Endothelial cell of umbilical vein (primary cell): Measurements from ENCODE around the gene NDUFA8. TPM values are rescaled to one million over a fixed set of nuclear protein-coding genes. Genes with fewer than 3 reads are reported as not detected.

ENCODE experiments used
- BruUV-seq: library from RNA; stranded (reverse); fragments of 400-500 nt; replicated peaks from 2 replicates; lab custom pipeline; 2021; lab: Mats Ljungman, UMichigan
- CTCF ChIA-PET: fragments of 300-600, 350-600 bp; sonication (Branson Sonifier 250); formaldehyde crosslinking; loops from one replicate; lab custom pipeline; 2021; ENCODE audit warnings: antibody characterized with exemption, inconsistent platforms; lab: Charles Lee
- POLR2A ChIA-PET: fragments of 300-600, 350-600 bp; sonication (Branson Sonifier 250); formaldehyde crosslinking; loops from one replicate; lab custom pipeline; 2021; ENCODE audit warnings: antibody characterized with exemption, inconsistent platforms; lab: Charles Lee
- DNase-seq: peaks from one replicate; pipeline ENCODE4 v3.0.0-alpha.2; 2011; ENCODE audit warnings: low read depth, low spot score
- FAIRE-seq: peaks from 2 replicates; lab custom pipeline; 2011; peaks lifted over from hg19 to GRCh38; lab: Jason Lieb, UNC
- H2AFZ ChIP-seq: 2 replicates; pipeline ENCODE4 v1.6.0; 2012; ENCODE audit warnings: low read depth, low read length, control low read depth, inconsistent platforms
- H3K27ac ChIP-seq: 2 replicates; pipeline ENCODE4 v1.5.1; 2011; ENCODE audit warnings: low read depth, mild to moderate bottlenecking, control low read depth, low read length, moderate library complexity; ENCODE audit not compliant: insufficient read depth
- H3K27me3 ChIP-seq, 2 experiments: 2 replicates each; pipeline versions ENCODE4 v1.6.0 to v1.6.1; 2011; ENCODE audit warnings: low read length in 2 of 2, mixed read lengths in 1 of 2; ENCODE audit not compliant: control insufficient read depth in 2 of 2, insufficient read depth in 2 of 2
- H3K36me3 ChIP-seq, 2 experiments: 2 replicates in 1 of 2; 3 replicates in 1 of 2; pipeline ENCODE4 v1.5.1; 2011; ENCODE audit warnings: low read length in 2 of 2, mild to moderate bottlenecking in 1 of 2, moderate library complexity in 1 of 2; ENCODE audit not compliant: control insufficient read depth in 2 of 2, insufficient read depth in 2 of 2; ENCODE audit errors: extremely low read depth in 1 of 2
- H3K4me1 ChIP-seq: 3 replicates; pipeline ENCODE4 v1.5.1; 2011; ENCODE audit warnings: mild to moderate bottlenecking, low read length; ENCODE audit not compliant: control insufficient read depth, insufficient read depth; ENCODE audit errors: extremely low read depth
- H3K4me2 ChIP-seq: 2 replicates; pipeline ENCODE4 v1.6.1; 2011; ENCODE audit warnings: low read length, control low read depth, mixed read lengths; ENCODE audit not compliant: insufficient read depth
- H3K4me3 ChIP-seq, 3 experiments: fragments of 200-600 bp in 1 of 3; sonication (generic), shearing (Covaris generic) in 1 of 3; replicated peaks in 1 of 3; 2 replicates each; pipeline ENCODE4 v1.5.1; 2011 to 2016; ENCODE audit warnings: control low read depth in 3 of 3, low read length in 3 of 3, mild to moderate bottlenecking in 2 of 3, inconsistent platforms in 1 of 3, low read depth in 1 of 3, moderate library complexity in 1 of 3; ENCODE audit not compliant: insufficient read depth in 1 of 3
- H3K79me2 ChIP-seq: 2 replicates; pipeline ENCODE4 v1.6.0; 2012; ENCODE audit warnings: low read length, inconsistent platforms; ENCODE audit not compliant: control insufficient read depth, insufficient read depth
- H3K9ac ChIP-seq: replicated peaks from 2 replicates; pipeline ENCODE3; 2011; ENCODE audit warnings: low read length, control low read depth; ENCODE audit not compliant: insufficient read depth; ENCODE audit errors: extremely low read depth
- H3K9me1 ChIP-seq: replicated peaks from 3 replicates; pipeline ENCODE4 v1.6.0; 2011; ENCODE audit warnings: mild to moderate bottlenecking, low read length; ENCODE audit not compliant: control insufficient read depth, insufficient read depth; ENCODE audit errors: extremely low read depth
- H3K9me3 ChIP-seq: replicated peaks from 2 replicates; pipeline ENCODE4 v1.5.1; 2012; ENCODE audit warnings: low read length, inconsistent platforms; ENCODE audit not compliant: control insufficient read depth, insufficient read depth
- H4K20me1 ChIP-seq: replicated peaks from 2 replicates; pipeline ENCODE3; 2011; ENCODE audit warnings: mild to moderate bottlenecking, low read length; ENCODE audit not compliant: control insufficient read depth, insufficient read depth; ENCODE audit errors: extremely low read depth
- EZH2 ChIP-seq: IDR thresholded peaks from 2 replicates; pipeline ENCODE4 v1.6.1; 2012; ENCODE audit warnings: borderline replicate concordance, low read depth, mild to moderate bottlenecking, moderate library complexity, low read length, inconsistent platforms; ENCODE audit not compliant: severe bottlenecking
- FOS ChIP-seq: IDR thresholded peaks from 2 replicates; pipeline ENCODE4 v1.6.1; 2011; ENCODE audit warnings: mild to moderate bottlenecking, low read length, moderate library complexity, borderline replicate concordance; ENCODE audit not compliant: insufficient read depth
- GATA2 ChIP-seq: IDR thresholded peaks from 2 replicates; pipeline ENCODE4 v1.7.0; 2011; ENCODE audit warnings: low read depth, mild to moderate bottlenecking, moderate library complexity, mixed read lengths, low read length; ENCODE audit not compliant: insufficient read length, insufficient read depth
- JUN ChIP-seq: IDR thresholded peaks from 2 replicates; pipeline ENCODE4 v1.6.1; 2011; ENCODE audit warnings: borderline replicate concordance, low read depth; ENCODE audit not compliant: insufficient read length, insufficient read depth
- MAX ChIP-seq: IDR thresholded peaks from 2 replicates; pipeline ENCODE4 v1.6.1; 2011; ENCODE audit not compliant: insufficient read depth, insufficient read length
- MYC ChIP-seq: IDR thresholded peaks from one replicate; pipeline ENCODE4 v1.6.1; 2011; ENCODE audit warnings: mild to moderate bottlenecking, low read depth, low read length
- POLR2A ChIP-seq: IDR thresholded peaks from 2 replicates; pipeline ENCODE4 v1.6.1; 2012; ENCODE audit warnings: low read depth, mild to moderate bottlenecking, control low read depth, low read length
- POLR2AphosphoS5 ChIP-seq: IDR thresholded peaks from 2 replicates; pipeline ENCODE4 v1.6.1; 2012; ENCODE audit warnings: low read depth, mild to moderate bottlenecking, control low read depth, low read length, moderate library complexity; ENCODE audit not compliant: insufficient read depth
- dilution Hi-C: fragments of 300-500 bp; cut with MboI; formaldehyde crosslinking; loops from one replicate; pipeline ENCODE4 v1.15.0; 2019; ENCODE audit warnings: low sequenced_read_pairs; ENCODE audit not compliant: extremely low pct_ligation_motif_present
- intact Hi-C: fragments of 100-400 bp; cut with micrococcal nuclease; formaldehyde crosslinking; loops from one replicate; pipeline ENCODE4 v1.10.0; 2022
- polyA plus RNA-seq, 4 experiments: library from polyadenylated mRNA; depleted of rRNA in 3 of 4; stranded (reverse) in 3 of 4; unstranded in 1 of 4; fragments of >200 nt; gene quantifications; 2 replicates each; pipeline versions ENCODE4 v1.2.1 to v1.2.3, GENCODE V29; 2011 to 2012; ENCODE audit warnings: missing spikeins in 1 of 4
- total RNA-seq: library from RNA; stranded (reverse); gene quantifications from 2 replicates; pipeline ENCODE4 v1.2.3, GENCODE V29; 2021
- TF ChIP-seq, protein P1 (sequence below), 2 donors: IDR thresholded peaks; 1 replicate in 1 of 2; 2 replicates in 1 of 2; pipeline ENCODE4 v1.5.1; 2011; ENCODE audit warnings: low read length in 2 of 2, mild to moderate bottlenecking in 2 of 2, moderate library complexity in 2 of 2, control low read depth in 1 of 2, inconsistent platforms in 1 of 2, low read depth in 1 of 2; ENCODE audit not compliant: insufficient read depth in 1 of 2; ENCODE audit errors: extremely low read depth in 1 of 2

NDUFA8 gene
- total and polyA plus RNA-seq, 2 donors (not counting 3 experiments of a cell fraction or from before 2014, with no cell fraction given): 68.2 to 100 TPM

DNA sequence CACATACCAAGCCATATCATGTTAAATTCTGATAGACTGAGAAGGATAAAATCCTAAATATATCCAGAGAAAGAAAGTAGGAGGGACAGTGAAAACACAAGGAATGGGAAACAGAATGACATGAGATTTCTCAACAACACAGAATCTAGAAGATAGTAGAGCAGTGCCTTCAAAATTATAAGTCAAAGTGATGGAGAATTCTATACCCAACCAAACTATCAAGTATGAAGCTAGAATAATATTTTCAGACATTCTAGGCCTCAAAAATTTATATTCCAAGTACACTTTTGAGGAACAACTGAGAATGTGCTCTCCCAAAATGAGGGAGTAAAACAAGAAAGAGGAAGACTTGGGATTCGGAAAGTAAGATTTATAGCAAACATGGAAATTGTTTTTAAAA lies 55.6 kb downstream of the NDUFA8 start:
- H2AFZ ChIP-seq: no peak overlapping the region
- no peak overlapping the region for H3K4me2 ChIP-seq
- no peaks in the 10 kb centered on the region for H3K4me1 ChIP-seq
- dilution Hi-C loops (loop anchor here (25.0 kb wide), 1 partner anchor 258 kb away; the partner anchor contains the start of gene PTGS1), intact Hi-C loops (no loop called here)
- H3K36me3 ChIP-seq: no peaks in the 10 kb centered on the region
- no peak overlapping the region for H3K4me3 ChIP-seq
- DNase-seq (no peak), FAIRE-seq (no peak)
- ChIA-PET POLR2A (no interaction called here), CTCF (interaction anchor here (4.6 kb wide), 1 partner anchor 19 kb away, joined by 44 read pairs; no protein-coding TSS in a partner anchor)
- no peaks in the 10 kb centered on the region for H4K20me1 ChIP-seq
- no peaks in the 10 kb centered on the region for H3K27me3 ChIP-seq
- H3K27ac ChIP-seq: no peak overlapping the region
- no peaks in the 10 kb centered on the region for H3K9me1 ChIP-seq
- TF ChIP-seq FOS (no peak), POLR2A (no peak), JUN (no peak), GATA2 (no peak), POLR2AphosphoS5 (no peak), EZH2 (no peak), MAX (no peak)
- BruUV-seq: no TSS peak
- H3K9ac ChIP-seq: no peak overlapping the region
- no peaks in the 10 kb centered on the region for H3K9me3 ChIP-seq
- H3K79me2 ChIP-seq: no peaks in the 10 kb centered on the region

DNA sequence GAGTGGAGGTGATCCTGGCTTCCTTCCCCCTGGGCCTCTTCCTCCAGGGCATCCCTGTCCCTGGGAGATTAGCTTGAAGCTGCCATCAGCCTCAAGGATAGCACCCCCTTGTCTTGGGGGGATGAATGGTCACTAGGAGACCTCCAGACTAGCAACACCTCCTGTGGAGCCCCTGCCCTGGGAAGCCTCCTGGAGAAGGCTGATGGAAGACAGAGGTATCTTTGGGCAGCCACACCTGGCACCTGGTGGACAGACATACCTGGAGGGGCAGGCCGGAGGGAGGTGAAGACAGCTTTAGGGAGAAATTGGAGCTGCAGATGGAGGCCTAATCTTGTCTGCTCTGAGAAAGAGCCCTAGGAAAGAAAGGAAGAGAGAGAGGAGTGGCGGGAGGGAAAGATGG lies 57.4 kb downstream of the NDUFA8 start:
- TF ChIP-seq POLR2AphosphoS5: no peak
- TF ChIP-seq GATA2: no peak
- TF ChIP-seq POLR2A: no peak
- no peak for TF ChIP-seq MAX
- TF ChIP-seq FOS: no peak
- TF ChIP-seq JUN: no peak
- no peak for TF ChIP-seq MYC
- TF ChIP-seq, protein P1, sequence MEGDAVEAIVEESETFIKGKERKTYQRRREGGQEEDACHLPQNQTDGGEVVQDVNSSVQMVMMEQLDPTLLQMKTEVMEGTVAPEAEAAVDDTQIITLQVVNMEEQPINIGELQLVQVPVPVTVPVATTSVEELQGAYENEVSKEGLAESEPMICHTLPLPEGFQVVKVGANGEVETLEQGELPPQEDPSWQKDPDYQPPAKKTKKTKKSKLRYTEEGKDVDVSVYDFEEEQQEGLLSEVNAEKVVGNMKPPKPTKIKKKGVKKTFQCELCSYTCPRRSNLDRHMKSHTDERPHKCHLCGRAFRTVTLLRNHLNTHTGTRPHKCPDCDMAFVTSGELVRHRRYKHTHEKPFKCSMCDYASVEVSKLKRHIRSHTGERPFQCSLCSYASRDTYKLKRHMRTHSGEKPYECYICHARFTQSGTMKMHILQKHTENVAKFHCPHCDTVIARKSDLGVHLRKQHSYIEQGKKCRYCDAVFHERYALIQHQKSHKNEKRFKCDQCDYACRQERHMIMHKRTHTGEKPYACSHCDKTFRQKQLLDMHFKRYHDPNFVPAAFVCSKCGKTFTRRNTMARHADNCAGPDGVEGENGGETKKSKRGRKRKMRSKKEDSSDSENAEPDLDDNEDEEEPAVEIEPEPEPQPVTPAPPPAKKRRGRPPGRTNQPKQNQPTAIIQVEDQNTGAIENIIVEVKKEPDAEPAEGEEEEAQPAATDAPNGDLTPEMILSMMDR (IDR thresholded peaks at IDR 0.05; ENCODE audit: extremely low read depth in 1 of 2, insufficient read depth in 1 of 2, low read depth in 1 of 2, low read length in 2 of 2): no peak
- no peak for TF ChIP-seq EZH2
- DNase-seq (no peak), FAIRE-seq (no peak)
- no peaks in the 10 kb centered on the region for H3K4me1 ChIP-seq
- H3K27ac ChIP-seq: no peak overlapping the region
- intact Hi-C loops: no loop called here
- dilution Hi-C loops: loop anchor here (25.0 kb wide), 1 partner anchor 260 kb away; the partner anchor contains the start of gene PTGS1
- CTCF ChIA-PET: interaction anchor here (0.8 to 4.6 kb wide), 4 partner anchors 9 to 248 kb away, joined by 3 to 44 read pairs (median 14); no protein-coding TSS in a partner anchor
- BruUV-seq: no TSS peak
- no peaks in the 10 kb centered on the region for H3K79me2 ChIP-seq
- no peak overlapping the region for H2AFZ ChIP-seq
- H3K9me3 ChIP-seq: no peaks in the 10 kb centered on the region
- no peak overlapping the region for H3K9ac ChIP-seq
- H4K20me1 ChIP-seq: no peaks in the 10 kb centered on the region
- H3K4me3 ChIP-seq: no peak overlapping the region
- POLR2A ChIA-PET: no interaction called here
- H3K36me3 ChIP-seq: no peaks in the 10 kb centered on the region
- no peaks in the 10 kb centered on the region for H3K27me3 ChIP-seq
- no peak overlapping the region for H3K4me2 ChIP-seq
- no peaks in the 10 kb centered on the region for H3K9me1 ChIP-seq
